ENCODE measurements around the gene TFF3.

The TFF3 gene

GRCh38 chr21:42287193-42288083, 27.8 kb downstream of the TFF3 start:
- DNase-seq = no peak

GRCh38 chr21:42286416-42286815, 28.8 kb downstream of the TFF3 start:
- DNase-seq = no peak

- no peak for DNase-seq
These were observed 29.5 kb downstream of the TFF3 start for GRCh38 chr21:42285569-42286245.

GRCh38 chr21:42282715-42283114, 32.5 kb downstream of the TFF3 start:
- no peak for DNase-seq

- DNase-seq = no peak
These were observed 33.2 kb downstream of the TFF3 start for GRCh38 chr21:42282021-42282420.

- DNase-seq = no peak
These were observed 34.0 kb downstream of the TFF3 start for GRCh38 chr21:42281181-42281680.

GRCh38 chr21:42280356-42281180, 34.6 kb downstream of the TFF3 start:
- no peak for DNase-seq

- DNase-seq = no peak
These were observed 35.3 kb downstream of the TFF3 start for GRCh38 chr21:42279888-42280287.

GRCh38 chr21:42279341-42279871, 35.8 kb downstream of the TFF3 start:
- DNase-seq = no peak

- DNase-seq = no peak
These were observed 36.6 kb downstream of the TFF3 start for GRCh38 chr21:42278451-42279149.

- DNase-seq = no peak
These were observed 37.6 kb downstream of the TFF3 start for GRCh38 chr21:42277593-42277992.

- DNase-seq = no peak
These were observed 38.6 kb downstream of the TFF3 start for GRCh38 chr21:42276526-42277154.

- DNase-seq = no peak
These were observed 39.1 kb downstream of the TFF3 start for GRCh38 chr21:42276076-42276475.

GRCh38 chr21:42272984-42273600, 42.1 kb downstream of the TFF3 start:
- no peak for DNase-seq

- DNase-seq = no peak
These were observed 42.9 kb downstream of the TFF3 start for GRCh38 chr21:42272109-42272962.

- no peak for DNase-seq
These were observed 44.1 kb downstream of the TFF3 start for GRCh38 chr21:42271065-42271464.

GRCh38 chr21:42269386-42269785, 45.8 kb downstream of the TFF3 start:
- DNase-seq = no peak

GRCh38 chr21:42266971-42267556, 48.1 kb downstream of the TFF3 start:
- DNase-seq = peak; percentile 20

GRCh38 chr21:42265231-42265812, 49.9 kb downstream of the TFF3 start:
- no peak for DNase-seq
